ENCODE measurements around the gene TARBP1.

DNA sequence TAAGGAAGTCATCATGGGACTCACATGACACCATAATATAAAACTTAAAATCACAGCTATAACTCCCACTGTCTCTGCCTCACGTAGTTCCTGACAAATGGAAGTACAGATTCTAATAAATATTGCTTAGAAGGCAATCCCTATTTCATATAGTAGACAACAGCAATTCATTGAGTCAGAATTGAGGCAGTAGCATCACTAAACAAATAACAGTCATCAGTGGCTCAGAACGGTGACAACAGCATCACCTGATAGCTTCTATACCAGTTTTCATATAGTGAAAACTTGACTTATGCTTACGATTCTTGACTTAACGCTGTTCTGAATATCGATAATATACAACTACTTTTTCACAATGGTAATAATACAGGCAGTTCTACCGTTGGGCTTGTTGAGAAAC, 12.0 kb downstream of the TARBP1 start:
- TF ChIP-seq JUNB (IDR thresholded peaks at IDR 0.05) (no peak), SMC3 (IDR thresholded peaks at IDR 0.05) (no peak), EP300 (IDR thresholded peaks at IDR 0.05) (no peak), POLR2A (IDR thresholded peaks at IDR 0.05; ENCODE audit: low read length) (no peak), POLR2AphosphoS2 (conservative IDR thresholded peaks at IDR 0.05; ENCODE audit: low read length) (no peak), CEBPB (IDR thresholded peaks at IDR 0.05) (no peak), RNF2 (IDR thresholded peaks at IDR 0.05; ENCODE audit: borderline replicate concordance, low read depth) (no peak), CBX8 (IDR thresholded peaks at IDR 0.05) (no peak)
- TF ChIP-seq, protein P1, sequence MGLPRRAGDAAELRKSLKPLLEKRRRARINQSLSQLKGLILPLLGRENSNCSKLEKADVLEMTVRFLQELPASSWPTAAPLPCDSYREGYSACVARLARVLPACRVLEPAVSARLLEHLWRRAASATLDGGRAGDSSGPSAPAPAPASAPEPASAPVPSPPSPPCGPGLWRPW (IDR thresholded peaks at IDR 0.05), result no peak
- TF ChIP-seq, protein P2, sequence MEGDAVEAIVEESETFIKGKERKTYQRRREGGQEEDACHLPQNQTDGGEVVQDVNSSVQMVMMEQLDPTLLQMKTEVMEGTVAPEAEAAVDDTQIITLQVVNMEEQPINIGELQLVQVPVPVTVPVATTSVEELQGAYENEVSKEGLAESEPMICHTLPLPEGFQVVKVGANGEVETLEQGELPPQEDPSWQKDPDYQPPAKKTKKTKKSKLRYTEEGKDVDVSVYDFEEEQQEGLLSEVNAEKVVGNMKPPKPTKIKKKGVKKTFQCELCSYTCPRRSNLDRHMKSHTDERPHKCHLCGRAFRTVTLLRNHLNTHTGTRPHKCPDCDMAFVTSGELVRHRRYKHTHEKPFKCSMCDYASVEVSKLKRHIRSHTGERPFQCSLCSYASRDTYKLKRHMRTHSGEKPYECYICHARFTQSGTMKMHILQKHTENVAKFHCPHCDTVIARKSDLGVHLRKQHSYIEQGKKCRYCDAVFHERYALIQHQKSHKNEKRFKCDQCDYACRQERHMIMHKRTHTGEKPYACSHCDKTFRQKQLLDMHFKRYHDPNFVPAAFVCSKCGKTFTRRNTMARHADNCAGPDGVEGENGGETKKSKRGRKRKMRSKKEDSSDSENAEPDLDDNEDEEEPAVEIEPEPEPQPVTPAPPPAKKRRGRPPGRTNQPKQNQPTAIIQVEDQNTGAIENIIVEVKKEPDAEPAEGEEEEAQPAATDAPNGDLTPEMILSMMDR (IDR thresholded peaks at IDR 0.05), result no peak
- TF ChIP-seq, protein P3, sequence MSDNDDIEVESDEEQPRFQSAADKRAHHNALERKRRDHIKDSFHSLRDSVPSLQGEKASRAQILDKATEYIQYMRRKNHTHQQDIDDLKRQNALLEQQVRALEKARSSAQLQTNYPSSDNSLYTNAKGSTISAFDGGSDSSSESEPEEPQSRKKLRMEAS (IDR thresholded peaks at IDR 0.05), result no peak
- TF ChIP-seq, protein P4, sequence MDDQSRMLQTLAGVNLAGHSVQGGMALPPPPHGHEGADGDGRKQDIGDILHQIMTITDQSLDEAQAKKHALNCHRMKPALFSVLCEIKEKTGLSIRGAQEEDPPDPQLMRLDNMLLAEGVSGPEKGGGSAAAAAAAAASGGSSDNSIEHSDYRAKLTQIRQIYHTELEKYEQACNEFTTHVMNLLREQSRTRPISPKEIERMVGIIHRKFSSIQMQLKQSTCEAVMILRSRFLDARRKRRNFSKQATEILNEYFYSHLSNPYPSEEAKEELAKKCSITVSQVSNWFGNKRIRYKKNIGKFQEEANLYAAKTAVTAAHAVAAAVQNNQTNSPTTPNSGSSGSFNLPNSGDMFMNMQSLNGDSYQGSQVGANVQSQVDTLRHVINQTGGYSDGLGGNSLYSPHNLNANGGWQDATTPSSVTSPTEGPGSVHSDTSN (IDR thresholded peaks at IDR 0.05), result no peak
